Endodermal cell (in vitro differentiated cells): ENCODE data around the gene RABL3. TPM values are rescaled to one million over a fixed set of nuclear protein-coding genes. Genes with fewer than 3 reads are reported as not detected.
A peak's percentile ranks its signal among the peaks of the same experiment; 100 is the strongest.

Experiments
- DNase-seq: peaks from one replicate; pipeline ENCODE4 v3.0.0-alpha.2; 2017
- H3K27ac ChIP-seq: 2 replicates; pipeline ENCODE4 v1.5.1; 2013; ENCODE audit warnings: mild to moderate bottlenecking, low read depth, low read length, moderate library complexity
- H3K27me3 ChIP-seq: 2 replicates; pipeline ENCODE4 v1.6.1; 2013; ENCODE audit warnings: mild to moderate bottlenecking, low read length, moderate library complexity; ENCODE audit not compliant: insufficient read depth, control insufficient read depth, poor library complexity, severe bottlenecking
- H3K36me3 ChIP-seq: 2 replicates; pipeline ENCODE4 v1.7.0; 2013; ENCODE audit warnings: mild to moderate bottlenecking, low read length, moderate library complexity; ENCODE audit not compliant: control insufficient read depth, insufficient read depth
- H3K4me1 ChIP-seq: one replicate; pipeline ENCODE4 v1.7.0; 2013; ENCODE audit warnings: low read length; ENCODE audit not compliant: control insufficient read depth, insufficient read depth
- H3K4me3 ChIP-seq: 2 replicates; pipeline ENCODE4 v1.5.1; 2013; ENCODE audit warnings: mild to moderate bottlenecking, low read length, moderate library complexity
- H3K9ac ChIP-seq: 2 replicates; pipeline ENCODE4 v1.6.1; 2013; ENCODE audit warnings: mild to moderate bottlenecking, low read length, moderate library complexity; ENCODE audit not compliant: poor library complexity, severe bottlenecking; ENCODE audit errors: extremely low read depth
- H3K9me3 ChIP-seq: 2 replicates; pipeline ENCODE4 v1.6.1; 2013; ENCODE audit warnings: mild to moderate bottlenecking, low read length, moderate library complexity; ENCODE audit not compliant: control insufficient read depth
- H3K27ac Mint-ChIP-seq: 2 replicates; pipeline ENCODE4 v1.8.0; 2020; ENCODE audit warnings: mixed read lengths
- H3K27me3 Mint-ChIP-seq: 2 replicates; pipeline ENCODE4 v1.8.0; 2021; ENCODE audit warnings: mild to moderate bottlenecking, mixed read lengths; ENCODE audit not compliant: insufficient read depth
- H3K36me3 Mint-ChIP-seq: 2 replicates; pipeline ENCODE4 v1.8.0; 2020; ENCODE audit warnings: low read depth, mixed read lengths
- H3K4me1 Mint-ChIP-seq: 2 replicates; pipeline ENCODE4 v1.8.0; 2020; ENCODE audit warnings: mixed read lengths
- H3K4me3 Mint-ChIP-seq: 2 replicates; pipeline ENCODE4 v1.8.0; 2020; ENCODE audit warnings: mild to moderate bottlenecking, moderate library complexity, mixed read lengths
- H3K9me3 Mint-ChIP-seq: 2 replicates; pipeline ENCODE4 v1.8.0; 2020; ENCODE audit warnings: mild to moderate bottlenecking, mixed read lengths
- CTCF ChIP-seq: fragments of 200-600 bp; sonication (generic); conservative IDR thresholded peaks from 2 replicates; pipeline ENCODE4 v1.5.0; 2021; ENCODE audit warnings: antibody characterized with exemption, mild to moderate bottlenecking
- WGBS, 2 experiments: methylation state at CpG; one replicate each; pipeline versions ENCODE4 v1.1.5 to v1.1.7; 2013; ENCODE audit warnings: missing lambda C conversion rate in 2 of 2, mixed read lengths in 1 of 2; ENCODE audit not compliant: insufficient coverage in 1 of 2, insufficient read length in 1 of 2; 5-methylcytosine and 5-hydroxymethylcytosine counted together
- total RNA-seq, 2 donors: library from RNA; stranded (reverse); fragmentation: NEBNext Ultra II Directional in 1 of 2; extraction: Animal tissue kit (Norgen Biotek cat#: 25700) in 1 of 2; gene quantifications; 2 replicates in 1 of 2; 3 replicates in 1 of 2; pipeline ENCODE4 v1.2.1, GENCODE V29; 2021

The RABL3 gene
- total RNA-seq, 2 donors from 2014 or later, result 19.6 to 23.0 TPM

GRCh38 chr3:120645083-120645845 lies 97.1 kb downstream of the RABL3 start:
- 80 to 84% methylated on average over 3 to 5 of the region's 5 CpGs for WGBS, 2 experiments
- DNase-seq, result no peak

GRCh38 chr3:120642368-120642948 lies 99.9 kb downstream of the RABL3 start:
- no peak overlapping the region for H3K27ac ChIP-seq
- H3K9me3 ChIP-seq, result peaks cover 9% of the 10 kb centered on the region
- no peaks in the 10 kb centered on the region for H3K36me3 ChIP-seq
- no peak overlapping the region for H3K4me3 ChIP-seq
- no peak overlapping the region for H3K4me3 Mint-ChIP-seq
- no peaks in the 10 kb centered on the region for H3K27me3 ChIP-seq
- H3K4me1 Mint-ChIP-seq, result peaks cover 24% of the 10 kb centered on the region
- H3K27me3 Mint-ChIP-seq, result no peaks in the 10 kb centered on the region
- H3K27ac Mint-ChIP-seq, result no peak overlapping the region
- no peak overlapping the region for H3K9ac ChIP-seq
- H3K4me1 ChIP-seq, result peaks cover 4% of the 10 kb centered on the region
- WGBS, 2 experiments, result 83 to 87% methylated on average over 2 to 4 of the region's 4 CpGs
- peaks cover 2% of the 10 kb centered on the region for H3K9me3 Mint-ChIP-seq
- peaks cover 2% of the 10 kb centered on the region for H3K36me3 Mint-ChIP-seq
- TF ChIP-seq CTCF, result peak; percentile 28
- no peak for DNase-seq

More at GRCh38 chr3:120645083-120645845, 97.1 kb downstream of the RABL3 start:
- no peak for TF ChIP-seq CTCF
- Histone ChIP-seq H3K9me3 (no peaks in the 10 kb centered on the region), H3K9ac (no peak overlapping the region), H3K4me1 (no peaks in the 10 kb centered on the region), H3K27me3 (no peaks in the 10 kb centered on the region), H3K4me3 (no peak overlapping the region), H3K36me3 (no peaks in the 10 kb centered on the region), H3K27ac (no peak overlapping the region)
- H3K4me1 Mint-ChIP-seq, result peaks cover 19% of the 10 kb centered on the region
- no peaks in the 10 kb centered on the region for H3K9me3 Mint-ChIP-seq
- H3K27ac Mint-ChIP-seq, result no peak overlapping the region
- no peak overlapping the region for H3K4me3 Mint-ChIP-seq
- H3K36me3 Mint-ChIP-seq, result no peaks in the 10 kb centered on the region
- no peaks in the 10 kb centered on the region for H3K27me3 Mint-ChIP-seq

GRCh38 chr3:120641696-120642246 lies 100.5 kb downstream of the RABL3 start:
- TF ChIP-seq CTCF, result no peak
- Mint-ChIP-seq H3K4me3 (no peak overlapping the region), H3K27me3 (no peaks in the 10 kb centered on the region), H3K4me1 (peaks cover 25% of the 10 kb centered on the region), H3K27ac (no peak overlapping the region), H3K36me3 (peaks cover 2% of the 10 kb centered on the region), H3K9me3 (peaks cover 2% of the 10 kb centered on the region)
- DNase-seq, result no peak
- no peak overlapping the region for H3K4me3 ChIP-seq
- H3K4me1 ChIP-seq, result peaks cover 4% of the 10 kb centered on the region
- no peaks in the 10 kb centered on the region for H3K36me3 ChIP-seq
- WGBS, 2 experiments, result 95 to 100% methylated on average over 1 to 2 of the region's 2 CpGs
- H3K27me3 ChIP-seq, result no peaks in the 10 kb centered on the region
- peaks cover 9% of the 10 kb centered on the region for H3K9me3 ChIP-seq
- no peak overlapping the region for H3K27ac ChIP-seq
- H3K9ac ChIP-seq, result no peak overlapping the region
